Panc1 (cell line): ENCODE measurements around the gene LRCH1. TPM values are rescaled to one million over a fixed set of nuclear protein-coding genes. Genes with fewer than 3 reads are reported as not detected.

Experiments used
- ATAC-seq: fragments of 200-7000 bp; cut with Tn5 transposase; 2 replicates; pipeline ENCODE4 v1.9.1; 2020; ENCODE audit warnings: mild to moderate bottlenecking, moderate library complexity
- BruUV-seq: library from RNA; stranded (reverse); fragments of 400-500 nt; replicated peaks from 2 replicates; lab custom pipeline; 2021; lab: Mats Ljungman, UMichigan
- CTCF ChIA-PET: fragments of 300-600 bp; sonication (Branson Sonifier 250); formaldehyde crosslinking; loops from one replicate; lab custom pipeline; 2022; ENCODE audit warnings: antibody characterized with exemption; lab: Charles Lee
- POLR2A ChIA-PET: fragments of 300-600 bp; sonication (Branson Sonifier 250); formaldehyde crosslinking; loops from one replicate; lab custom pipeline; 2022; ENCODE audit warnings: antibody characterized with exemption; lab: Charles Lee
- DNase-seq: peaks from one replicate; pipeline ENCODE4 v3.0.0-alpha.2; 2010; ENCODE audit warnings: low read depth, low spot score
- H3K27ac ChIP-seq: 2 replicates; pipeline ENCODE4 v1.5.1; 2011; ENCODE audit warnings: mild to moderate bottlenecking, low read length, inconsistent platforms
- H3K27me3 ChIP-seq: fragments of 200-500 bp; sonication (Bioruptor generic); 2 replicates; pipeline ENCODE4 v1.6.0; 2014; ENCODE audit warnings: low read length, inconsistent platforms; ENCODE audit not compliant: control insufficient read depth, insufficient read depth
- H3K36me3 ChIP-seq: fragments of 200-500 bp; sonication (Bioruptor generic); 2 replicates; pipeline ENCODE4 v1.5.1; 2014; ENCODE audit warnings: inconsistent platforms, mild to moderate bottlenecking, low read length, moderate library complexity; ENCODE audit not compliant: control insufficient read depth, insufficient read depth
- H3K4me1 ChIP-seq: 2 replicates; pipeline ENCODE4 v1.5.1; 2011; ENCODE audit warnings: inconsistent platforms, mild to moderate bottlenecking, low read length, moderate library complexity; ENCODE audit not compliant: control insufficient read depth, insufficient read depth
- H3K4me3 ChIP-seq, 2 experiments: 2 replicates each; pipeline ENCODE4 v1.5.1; 2011 to 2012; ENCODE audit warnings: low read depth in 2 of 2, low read length in 2 of 2, mild to moderate bottlenecking in 2 of 2, inconsistent platforms in 1 of 2, moderate library complexity in 1 of 2
- H3K9me3 ChIP-seq: fragments of 200-500 bp; sonication (Bioruptor generic); 2 replicates; pipeline ENCODE4 v1.5.1; 2014; ENCODE audit warnings: low read depth, mild to moderate bottlenecking, inconsistent platforms, low read length, moderate library complexity; ENCODE audit not compliant: control insufficient read depth, insufficient read depth
- POLR2AphosphoS5 ChIP-seq: IDR thresholded peaks from 2 replicates; pipeline ENCODE4 v1.6.1; 2012; ENCODE audit warnings: mild to moderate bottlenecking, low read depth, low read length, moderate library complexity
- SIN3A ChIP-seq: IDR thresholded peaks from 2 replicates; pipeline ENCODE4 v1.6.1; 2012; ENCODE audit warnings: low read depth, mild to moderate bottlenecking, low read length, moderate library complexity, borderline replicate concordance; ENCODE audit not compliant: insufficient read depth
- TCF7L2 ChIP-seq: IDR thresholded peaks from 2 replicates; pipeline ENCODE4 v1.6.1; 2011; ENCODE audit warnings: mild to moderate bottlenecking, low read depth, low read length, inconsistent platforms
- in situ Hi-C: cut with HindIII; loops from 2 replicates; pipeline ENCODE4 v1.10.0; 2016; ENCODE audit warnings: low sequenced_read_pairs, low pct_unique_long_range_greater_than_20kb
- intact Hi-C: fragments of 100-400 bp; cut with micrococcal nuclease; formaldehyde crosslinking; loops from one replicate; pipeline ENCODE4 v1.10.0; 2022; ENCODE audit not compliant: unreplicated experiment
- total RNA-seq: library from RNA; stranded (reverse); gene quantifications from one replicate; pipeline ENCODE4 v1.2.1, GENCODE V29; 2021; ENCODE audit not compliant: unreplicated experiment
- TF ChIP-seq, protein P1 (sequence below), 2 experiments: IDR thresholded peaks; 2 replicates each; pipeline ENCODE4 v1.6.1; 2011 to 2012; ENCODE audit warnings: low read depth in 2 of 2, control low read depth in 1 of 2, low read length in 1 of 2, mild to moderate bottlenecking in 1 of 2, moderate library complexity in 1 of 2; ENCODE audit not compliant: insufficient read depth in 1 of 2
- TF ChIP-seq, protein P2 (sequence below): fragments of 450-650 bp; IDR thresholded peaks from 2 replicates; pipeline ENCODE4 v1.5.1; 2017; ENCODE audit warnings: mild to moderate bottlenecking

The LRCH1 gene
- total RNA-seq, 1 experiment from 2014 or later: 7.9 TPM

DNA sequence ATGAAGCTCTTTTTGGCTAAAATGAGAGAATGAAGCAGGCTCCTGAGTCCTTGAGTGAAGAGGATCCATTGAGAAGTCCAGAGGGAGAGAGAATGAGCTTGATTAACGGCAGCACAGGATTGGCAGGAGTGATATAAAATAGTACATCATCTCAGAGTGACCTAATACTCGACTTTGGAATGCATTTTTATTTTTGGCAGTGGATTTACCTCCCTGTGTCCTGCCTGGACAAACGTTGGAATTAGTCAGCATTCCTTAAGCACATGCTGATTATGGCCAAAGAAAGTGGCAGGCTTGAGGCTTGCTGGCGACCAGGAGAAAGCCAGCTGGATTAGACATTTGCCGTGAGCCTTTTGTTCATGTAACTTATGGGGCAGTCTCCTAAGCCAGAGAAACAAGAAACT is 22.9 kb downstream of the LRCH1 start:
- no peaks in the 10 kb centered on the region for H3K27me3 ChIP-seq
- POLR2A ChIA-PET: interaction anchor here (0.6 kb wide), 1 partner anchor 118 kb away, joined by 9 read pairs; no protein-coding TSS in a partner anchor
- H3K4me3 ChIP-seq: no peak overlapping the region
- BruUV-seq: no TSS peak
- intact Hi-C loops (no loop called here), in situ Hi-C loops (no loop called here)
- no peak for DNase-seq
- TF ChIP-seq, protein P1, sequence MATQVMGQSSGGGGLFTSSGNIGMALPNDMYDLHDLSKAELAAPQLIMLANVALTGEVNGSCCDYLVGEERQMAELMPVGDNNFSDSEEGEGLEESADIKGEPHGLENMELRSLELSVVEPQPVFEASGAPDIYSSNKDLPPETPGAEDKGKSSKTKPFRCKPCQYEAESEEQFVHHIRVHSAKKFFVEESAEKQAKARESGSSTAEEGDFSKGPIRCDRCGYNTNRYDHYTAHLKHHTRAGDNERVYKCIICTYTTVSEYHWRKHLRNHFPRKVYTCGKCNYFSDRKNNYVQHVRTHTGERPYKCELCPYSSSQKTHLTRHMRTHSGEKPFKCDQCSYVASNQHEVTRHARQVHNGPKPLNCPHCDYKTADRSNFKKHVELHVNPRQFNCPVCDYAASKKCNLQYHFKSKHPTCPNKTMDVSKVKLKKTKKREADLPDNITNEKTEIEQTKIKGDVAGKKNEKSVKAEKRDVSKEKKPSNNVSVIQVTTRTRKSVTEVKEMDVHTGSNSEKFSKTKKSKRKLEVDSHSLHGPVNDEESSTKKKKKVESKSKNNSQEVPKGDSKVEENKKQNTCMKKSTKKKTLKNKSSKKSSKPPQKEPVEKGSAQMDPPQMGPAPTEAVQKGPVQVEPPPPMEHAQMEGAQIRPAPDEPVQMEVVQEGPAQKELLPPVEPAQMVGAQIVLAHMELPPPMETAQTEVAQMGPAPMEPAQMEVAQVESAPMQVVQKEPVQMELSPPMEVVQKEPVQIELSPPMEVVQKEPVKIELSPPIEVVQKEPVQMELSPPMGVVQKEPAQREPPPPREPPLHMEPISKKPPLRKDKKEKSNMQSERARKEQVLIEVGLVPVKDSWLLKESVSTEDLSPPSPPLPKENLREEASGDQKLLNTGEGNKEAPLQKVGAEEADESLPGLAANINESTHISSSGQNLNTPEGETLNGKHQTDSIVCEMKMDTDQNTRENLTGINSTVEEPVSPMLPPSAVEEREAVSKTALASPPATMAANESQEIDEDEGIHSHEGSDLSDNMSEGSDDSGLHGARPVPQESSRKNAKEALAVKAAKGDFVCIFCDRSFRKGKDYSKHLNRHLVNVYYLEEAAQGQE (IDR thresholded peaks at IDR 0.05; ENCODE audit: insufficient read depth in 1 of 2, low read depth in 2 of 2, low read length in 1 of 2): no peak
- H3K9me3 ChIP-seq: no peaks in the 10 kb centered on the region
- CTCF ChIA-PET: no interaction called here
- no peaks in the 10 kb centered on the region for H3K36me3 ChIP-seq
- no peak overlapping the region for H3K27ac ChIP-seq
- H3K4me1 ChIP-seq: no peaks in the 10 kb centered on the region
- no peak for ATAC-seq

DNA sequence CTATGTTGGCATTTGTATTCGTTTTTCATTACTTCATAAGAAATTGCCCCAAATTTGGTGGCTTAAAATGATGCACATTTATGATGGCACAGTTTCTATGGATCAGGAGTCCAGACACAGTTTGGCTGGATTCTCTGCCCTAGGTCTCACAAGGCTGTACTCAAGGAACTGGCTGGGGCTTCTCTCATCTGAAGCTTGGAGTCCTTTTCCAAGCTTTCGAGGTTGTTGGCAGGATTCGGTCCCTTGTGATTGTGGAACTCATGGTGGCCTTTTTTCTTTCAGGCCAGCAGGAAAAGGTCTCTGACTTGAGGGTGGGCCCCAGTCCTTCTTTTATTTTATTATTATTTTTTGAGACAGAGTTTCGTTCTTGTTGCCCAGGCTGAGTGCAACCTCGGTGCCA is 23.8 kb downstream of the LRCH1 start:
- no peaks in the 10 kb centered on the region for H3K27me3 ChIP-seq
- no peaks in the 10 kb centered on the region for H3K36me3 ChIP-seq
- POLR2A ChIA-PET: interaction anchor here (0.5 kb wide), 1 partner anchor 15 kb away, joined by 3 read pairs; no protein-coding TSS in a partner anchor
- in situ Hi-C loops: no loop called here
- no peak overlapping the region for H3K27ac ChIP-seq
- TF ChIP-seq TCF7L2 (no peak), POLR2AphosphoS5 (no peak), SIN3A (no peak)
- TF ChIP-seq, protein P1 (IDR thresholded peaks at IDR 0.05; ENCODE audit: insufficient read depth in 1 of 2, low read depth in 2 of 2, low read length in 1 of 2): no peak
- TF ChIP-seq, protein P2, sequence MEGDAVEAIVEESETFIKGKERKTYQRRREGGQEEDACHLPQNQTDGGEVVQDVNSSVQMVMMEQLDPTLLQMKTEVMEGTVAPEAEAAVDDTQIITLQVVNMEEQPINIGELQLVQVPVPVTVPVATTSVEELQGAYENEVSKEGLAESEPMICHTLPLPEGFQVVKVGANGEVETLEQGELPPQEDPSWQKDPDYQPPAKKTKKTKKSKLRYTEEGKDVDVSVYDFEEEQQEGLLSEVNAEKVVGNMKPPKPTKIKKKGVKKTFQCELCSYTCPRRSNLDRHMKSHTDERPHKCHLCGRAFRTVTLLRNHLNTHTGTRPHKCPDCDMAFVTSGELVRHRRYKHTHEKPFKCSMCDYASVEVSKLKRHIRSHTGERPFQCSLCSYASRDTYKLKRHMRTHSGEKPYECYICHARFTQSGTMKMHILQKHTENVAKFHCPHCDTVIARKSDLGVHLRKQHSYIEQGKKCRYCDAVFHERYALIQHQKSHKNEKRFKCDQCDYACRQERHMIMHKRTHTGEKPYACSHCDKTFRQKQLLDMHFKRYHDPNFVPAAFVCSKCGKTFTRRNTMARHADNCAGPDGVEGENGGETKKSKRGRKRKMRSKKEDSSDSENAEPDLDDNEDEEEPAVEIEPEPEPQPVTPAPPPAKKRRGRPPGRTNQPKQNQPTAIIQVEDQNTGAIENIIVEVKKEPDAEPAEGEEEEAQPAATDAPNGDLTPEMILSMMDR: no peak
- intact Hi-C loops: no loop called here
- no TSS peak for BruUV-seq
- H3K4me1 ChIP-seq: no peaks in the 10 kb centered on the region
- no peaks in the 10 kb centered on the region for H3K9me3 ChIP-seq
- ATAC-seq (no peak), DNase-seq (no peak)
- no peak overlapping the region for H3K4me3 ChIP-seq
- CTCF ChIA-PET: no interaction called here
